ENCODE results near the gene TMX4.

Gene TMX4

DNA sequence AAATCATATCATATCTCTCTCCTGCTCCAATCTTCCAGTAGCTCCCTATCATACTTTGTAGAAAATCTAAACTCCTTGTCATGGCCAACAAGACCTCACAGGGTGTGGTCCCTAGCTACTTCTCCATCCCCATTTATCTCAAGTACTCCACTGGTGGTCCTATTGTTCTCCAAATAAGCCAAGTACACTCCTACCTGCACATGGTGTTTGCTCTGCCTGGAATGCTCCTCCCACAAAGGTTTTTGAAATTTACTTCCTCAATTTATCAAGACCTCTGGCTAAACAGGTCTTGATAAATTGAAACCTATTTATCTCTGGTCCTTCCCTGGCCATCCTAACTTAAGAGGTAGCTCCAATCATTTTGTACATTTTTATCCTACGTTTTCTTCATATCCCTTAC lies 12.1 kb downstream of the TMX4 start:
- H3K9ac ChIP-seq (ENCODE audit: low read length): no peak overlapping the region
- H3K4me3 ChIP-seq (ENCODE audit: low read length): no peak overlapping the region
- no peaks in the 10 kb centered on the region for H3K9me3 ChIP-seq (ENCODE audit: control insufficient read depth, low read length)
- H3K36me3 ChIP-seq (ENCODE audit: control insufficient read depth, insufficient read depth, low read length): no peaks in the 10 kb centered on the region
- H3K27me3 ChIP-seq (ENCODE audit: control insufficient read depth, insufficient read depth, low read length): no peaks in the 10 kb centered on the region
- H3K4me1 ChIP-seq (ENCODE audit: control insufficient read depth, insufficient read depth, low read length): peaks cover 6% of the 10 kb centered on the region

DNA sequence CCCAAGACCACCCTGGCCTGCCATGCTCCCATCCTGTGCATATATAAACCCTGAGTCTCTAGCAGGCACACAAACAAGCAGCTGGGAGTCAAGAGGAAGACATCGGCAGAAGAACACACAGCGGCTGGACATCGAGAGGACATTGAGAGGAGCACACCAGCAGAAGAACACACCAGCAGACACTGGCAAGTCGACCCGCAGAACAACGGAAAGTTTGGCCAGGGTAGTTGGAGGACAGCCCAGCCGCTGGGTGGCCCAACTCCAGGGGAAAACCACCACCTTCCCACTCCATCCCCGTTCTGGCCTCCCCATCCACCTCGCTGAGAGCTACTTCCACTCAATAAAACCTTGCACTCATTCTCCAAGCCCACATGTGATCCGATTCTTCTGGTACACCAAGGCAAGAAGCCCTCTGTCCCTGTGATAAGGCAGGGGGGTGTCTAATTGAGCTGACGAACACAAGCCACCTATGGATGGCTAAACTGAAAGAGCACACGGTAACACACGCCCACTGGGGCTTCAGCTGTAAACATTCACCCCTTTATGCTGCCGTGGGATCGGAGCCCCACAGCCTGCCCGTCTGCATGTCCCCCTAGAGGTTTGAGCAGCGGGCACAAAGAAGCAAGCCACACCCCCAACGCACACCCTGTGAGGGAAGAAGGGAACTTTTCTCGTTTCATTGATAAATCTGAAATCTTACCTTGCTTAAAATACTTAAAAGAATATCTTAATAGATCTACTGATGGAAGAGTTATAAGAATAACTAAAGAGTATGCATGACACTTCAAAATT lies 13.8 kb downstream of the TMX4 start:
- Histone ChIP-seq H3K27me3 (ENCODE audit: control insufficient read depth, insufficient read depth, low read length) (no peaks in the 10 kb centered on the region), H3K36me3 (ENCODE audit: control insufficient read depth, insufficient read depth, low read length) (no peaks in the 10 kb centered on the region), H3K9ac (ENCODE audit: low read length) (no peak overlapping the region), H3K9me3 (ENCODE audit: control insufficient read depth, low read length) (no peaks in the 10 kb centered on the region), H3K4me3 (ENCODE audit: low read length) (no peak overlapping the region), H3K4me1 (ENCODE audit: control insufficient read depth, insufficient read depth, low read length) (peaks cover 6% of the 10 kb centered on the region)

DNA sequence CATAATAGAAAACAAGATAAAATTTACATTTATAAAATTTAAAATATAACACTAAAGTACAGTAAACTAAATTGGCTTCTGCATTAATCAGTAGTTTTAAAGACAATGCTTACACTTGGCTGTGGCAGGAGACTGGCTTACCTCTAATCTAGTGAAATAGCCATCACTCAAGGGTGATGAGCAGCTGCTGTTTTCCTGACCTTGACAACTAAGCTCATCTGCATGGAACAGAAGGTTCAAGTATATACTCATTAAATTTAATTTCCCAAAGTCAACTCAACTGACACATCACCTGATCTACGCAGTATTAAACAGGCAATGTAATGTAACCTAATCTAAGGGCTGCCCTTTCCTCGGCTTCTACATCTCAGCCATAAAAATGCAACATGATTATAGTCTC lies 14.5 kb downstream of the TMX4 start:
- H3K9me3 ChIP-seq (ENCODE audit: control insufficient read depth, low read length): no peaks in the 10 kb centered on the region
- H3K27me3 ChIP-seq (ENCODE audit: control insufficient read depth, insufficient read depth, low read length): no peaks in the 10 kb centered on the region
- peaks cover 6% of the 10 kb centered on the region for H3K4me1 ChIP-seq (ENCODE audit: control insufficient read depth, insufficient read depth, low read length)
- no peak overlapping the region for H3K4me3 ChIP-seq (ENCODE audit: low read length)
- H3K36me3 ChIP-seq (ENCODE audit: control insufficient read depth, insufficient read depth, low read length): peaks cover 3% of the 10 kb centered on the region
- H3K9ac ChIP-seq (ENCODE audit: low read length): no peak overlapping the region

DNA sequence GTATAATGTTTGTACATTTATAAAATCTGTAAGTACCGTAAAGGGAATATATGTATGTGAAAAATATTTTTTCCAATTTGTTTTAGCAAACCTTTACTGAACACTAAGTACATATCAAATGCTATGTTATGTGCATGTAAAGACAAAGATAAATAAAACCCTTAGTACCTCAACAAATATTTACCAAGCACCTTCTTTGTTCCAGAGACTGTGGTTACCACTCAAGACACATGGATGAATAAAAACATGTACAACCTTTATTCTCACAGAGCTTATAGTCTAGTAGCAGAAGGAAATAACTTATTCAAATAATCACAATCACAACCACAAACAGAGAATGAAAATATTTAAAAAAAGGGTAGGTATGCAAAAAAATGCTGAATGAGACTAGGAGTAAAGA lies 17.5 kb downstream of the TMX4 start:
- H3K4me3 ChIP-seq (ENCODE audit: low read length): no peak overlapping the region
- peaks cover 3% of the 10 kb centered on the region for H3K36me3 ChIP-seq (ENCODE audit: control insufficient read depth, insufficient read depth, low read length)
- H3K9ac ChIP-seq (ENCODE audit: low read length): no peak overlapping the region
- no peaks in the 10 kb centered on the region for H3K9me3 ChIP-seq (ENCODE audit: control insufficient read depth, low read length)
- H3K27me3 ChIP-seq (ENCODE audit: control insufficient read depth, insufficient read depth, low read length): no peaks in the 10 kb centered on the region
- H3K4me1 ChIP-seq (ENCODE audit: control insufficient read depth, insufficient read depth, low read length): no peaks in the 10 kb centered on the region

DNA sequence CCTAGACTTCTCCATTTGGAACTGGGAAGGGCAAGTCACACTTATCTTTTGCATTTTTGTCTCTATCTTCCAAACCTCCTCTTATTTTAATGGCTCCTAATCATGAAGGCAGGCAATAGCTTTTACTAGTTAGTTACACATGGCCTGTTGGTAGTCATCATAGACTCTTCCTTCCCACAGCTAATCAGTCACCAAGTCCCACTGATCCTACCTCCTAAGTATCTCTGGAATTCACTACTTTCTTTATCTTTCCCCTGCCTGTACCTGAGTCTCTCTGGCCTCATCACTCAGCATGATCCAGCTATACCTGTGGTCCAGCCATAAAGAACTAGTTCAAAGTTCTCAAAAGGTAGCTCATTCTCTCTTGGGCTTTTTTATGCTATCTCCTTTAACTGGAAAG lies 18.8 kb downstream of the TMX4 start:
- H3K4me3 ChIP-seq (ENCODE audit: low read length): no peak overlapping the region
- no peak overlapping the region for H3K9ac ChIP-seq (ENCODE audit: low read length)
- H3K27me3 ChIP-seq (ENCODE audit: control insufficient read depth, insufficient read depth, low read length): no peaks in the 10 kb centered on the region
- H3K36me3 ChIP-seq (ENCODE audit: control insufficient read depth, insufficient read depth, low read length): peaks cover 3% of the 10 kb centered on the region
- no peaks in the 10 kb centered on the region for H3K9me3 ChIP-seq (ENCODE audit: control insufficient read depth, low read length)
- H3K4me1 ChIP-seq (ENCODE audit: control insufficient read depth, insufficient read depth, low read length): no peaks in the 10 kb centered on the region

DNA sequence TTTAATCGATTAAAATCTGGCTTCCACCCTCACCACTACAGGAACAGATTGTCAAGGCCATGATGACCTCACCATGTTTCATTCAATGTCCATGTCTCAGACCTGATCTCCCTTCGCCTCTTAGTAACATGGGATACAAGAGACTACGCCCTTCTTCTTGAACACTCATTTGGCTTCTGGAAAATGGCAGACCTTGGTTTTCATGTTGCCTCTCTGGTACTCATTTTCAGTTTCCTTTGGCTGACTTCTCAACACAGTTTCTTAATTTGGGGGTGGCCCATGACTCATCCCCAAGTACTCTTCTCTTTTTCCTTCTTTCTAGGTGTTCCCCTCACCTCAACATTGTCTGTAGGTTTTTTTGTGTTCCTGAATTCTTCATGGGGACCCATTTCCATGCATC lies 22.7 kb downstream of the TMX4 start:
- peaks cover 3% of the 10 kb centered on the region for H3K36me3 ChIP-seq (ENCODE audit: control insufficient read depth, insufficient read depth, low read length)
- no peaks in the 10 kb centered on the region for H3K27me3 ChIP-seq (ENCODE audit: control insufficient read depth, insufficient read depth, low read length)
- H3K9ac ChIP-seq (ENCODE audit: low read length): no peak overlapping the region
- no peaks in the 10 kb centered on the region for H3K4me1 ChIP-seq (ENCODE audit: control insufficient read depth, insufficient read depth, low read length)
- H3K9me3 ChIP-seq (ENCODE audit: control insufficient read depth, low read length): no peaks in the 10 kb centered on the region
- no peak overlapping the region for H3K4me3 ChIP-seq (ENCODE audit: low read length)

DNA sequence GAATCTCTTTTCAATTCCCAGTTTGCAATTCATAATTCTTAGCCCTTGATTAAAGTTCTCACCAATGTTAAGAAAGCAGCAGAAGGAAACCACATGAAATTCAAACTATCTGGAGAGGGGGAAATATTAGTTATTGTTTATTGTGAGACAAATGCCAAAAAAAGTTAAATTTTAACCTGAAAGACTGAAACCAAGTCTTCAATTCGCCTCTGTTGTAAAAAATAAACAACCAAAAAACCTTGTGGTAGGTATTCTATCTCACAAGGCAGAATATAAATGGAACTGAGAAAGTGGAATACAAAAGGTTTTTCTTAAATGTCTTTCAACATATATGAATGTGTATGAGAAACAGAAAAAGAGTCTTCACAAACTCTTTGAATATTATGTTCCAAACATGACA lies 24.8 kb downstream of the TMX4 start:
- no peaks in the 10 kb centered on the region for H3K27me3 ChIP-seq (ENCODE audit: control insufficient read depth, insufficient read depth, low read length)
- H3K4me1 ChIP-seq (ENCODE audit: control insufficient read depth, insufficient read depth, low read length): no peaks in the 10 kb centered on the region
- H3K9me3 ChIP-seq (ENCODE audit: control insufficient read depth, low read length): no peaks in the 10 kb centered on the region
- no peaks in the 10 kb centered on the region for H3K36me3 ChIP-seq (ENCODE audit: control insufficient read depth, insufficient read depth, low read length)
- H3K9ac ChIP-seq (ENCODE audit: low read length): no peak overlapping the region
- no peak overlapping the region for H3K4me3 ChIP-seq (ENCODE audit: low read length)

DNA sequence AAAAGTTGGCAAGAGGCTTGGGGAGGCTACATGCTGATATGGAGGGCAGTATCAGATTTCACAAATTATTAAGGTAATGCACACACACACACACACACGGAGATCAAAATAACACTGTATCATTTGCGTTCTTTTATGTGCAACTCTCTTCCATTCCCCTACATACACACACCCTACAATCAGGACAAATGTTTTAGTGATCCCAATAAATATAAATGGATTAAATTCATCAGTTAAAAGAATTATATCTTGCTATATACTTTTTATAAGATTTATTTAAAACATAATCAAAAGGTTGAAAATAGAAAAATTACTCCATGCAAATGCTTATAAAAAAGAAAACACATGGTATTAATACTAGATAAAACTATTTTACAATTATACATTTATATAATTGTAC lies 25.9 kb downstream of the TMX4 start:
- Histone ChIP-seq H3K9ac (ENCODE audit: low read length) (no peak overlapping the region), H3K27me3 (ENCODE audit: control insufficient read depth, insufficient read depth, low read length) (no peaks in the 10 kb centered on the region), H3K4me1 (ENCODE audit: control insufficient read depth, insufficient read depth, low read length) (no peaks in the 10 kb centered on the region), H3K4me3 (ENCODE audit: low read length) (no peak overlapping the region), H3K36me3 (ENCODE audit: control insufficient read depth, insufficient read depth, low read length) (no peaks in the 10 kb centered on the region), H3K9me3 (ENCODE audit: control insufficient read depth, low read length) (no peaks in the 10 kb centered on the region)

DNA sequence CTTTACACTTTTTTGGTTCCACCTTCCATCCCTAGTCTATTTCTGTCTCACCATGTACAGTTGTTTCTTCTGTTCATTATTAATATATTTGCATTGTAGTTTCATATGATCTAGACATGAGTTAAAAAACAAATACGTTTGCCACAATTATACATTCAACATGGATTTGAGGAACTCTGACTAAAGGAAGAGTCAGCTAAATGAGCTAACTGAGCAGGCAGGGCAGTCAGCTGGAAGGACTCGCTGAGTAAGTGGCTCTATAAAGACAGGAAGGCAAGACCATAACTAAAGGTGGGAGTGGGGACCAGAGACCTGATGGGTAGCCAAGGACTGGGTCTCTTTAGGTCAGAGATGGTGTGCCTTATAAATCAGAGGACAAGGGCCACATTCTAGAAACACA lies 26.3 kb downstream of the TMX4 start:
- Histone ChIP-seq H3K4me1 (ENCODE audit: control insufficient read depth, insufficient read depth, low read length) (no peaks in the 10 kb centered on the region), H3K9ac (ENCODE audit: low read length) (no peak overlapping the region), H3K9me3 (ENCODE audit: control insufficient read depth, low read length) (no peaks in the 10 kb centered on the region), H3K27me3 (ENCODE audit: control insufficient read depth, insufficient read depth, low read length) (no peaks in the 10 kb centered on the region), H3K4me3 (ENCODE audit: low read length) (no peak overlapping the region), H3K36me3 (ENCODE audit: control insufficient read depth, insufficient read depth, low read length) (no peaks in the 10 kb centered on the region)

DNA sequence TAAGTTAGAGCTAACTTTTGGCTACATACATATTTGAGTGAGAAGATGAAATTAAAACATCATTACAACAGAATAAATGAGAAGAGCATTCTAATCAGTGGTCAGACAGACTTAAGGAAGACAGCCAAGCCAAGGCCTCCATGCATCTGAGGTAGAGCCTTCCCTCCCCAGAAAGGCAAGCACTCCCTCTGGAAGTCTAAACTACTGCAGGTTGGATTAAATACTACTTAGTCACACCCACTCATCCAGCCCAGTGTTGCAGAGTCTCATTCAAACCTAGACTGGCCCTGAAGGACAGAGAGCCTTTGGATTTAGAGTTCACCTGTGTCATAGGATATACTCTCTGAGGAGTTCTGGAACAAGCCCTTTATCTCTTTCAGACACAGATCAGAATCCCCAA lies 29.2 kb downstream of the TMX4 start:
- no peaks in the 10 kb centered on the region for H3K9me3 ChIP-seq (ENCODE audit: control insufficient read depth, low read length)
- H3K36me3 ChIP-seq (ENCODE audit: control insufficient read depth, insufficient read depth, low read length): no peaks in the 10 kb centered on the region
- no peaks in the 10 kb centered on the region for H3K27me3 ChIP-seq (ENCODE audit: control insufficient read depth, insufficient read depth, low read length)
- no peak overlapping the region for H3K9ac ChIP-seq (ENCODE audit: low read length)
- no peaks in the 10 kb centered on the region for H3K4me1 ChIP-seq (ENCODE audit: control insufficient read depth, insufficient read depth, low read length)
- no peak overlapping the region for H3K4me3 ChIP-seq (ENCODE audit: low read length)

DNA sequence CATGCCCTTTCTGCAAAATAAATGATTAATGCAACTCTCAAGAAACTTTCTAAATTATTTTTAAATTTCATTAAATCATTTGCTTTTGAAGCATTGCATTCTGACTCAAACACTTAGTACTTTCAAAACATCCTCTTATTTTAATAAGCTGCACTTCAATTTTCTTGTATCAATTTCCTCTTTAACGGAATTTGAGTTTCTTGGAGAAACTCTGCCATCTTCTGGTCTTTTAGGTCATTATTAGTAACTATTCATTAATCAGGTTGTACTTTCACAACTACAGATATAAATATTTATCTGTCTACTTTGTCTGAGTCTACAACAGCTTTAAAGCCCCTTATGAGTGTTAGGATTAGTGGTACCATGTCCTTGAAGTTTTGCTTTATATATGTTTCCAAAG lies 30.2 kb downstream of the TMX4 start:
- H3K27me3 ChIP-seq (ENCODE audit: control insufficient read depth, insufficient read depth, low read length): no peaks in the 10 kb centered on the region
- no peak overlapping the region for H3K4me3 ChIP-seq (ENCODE audit: low read length)
- no peaks in the 10 kb centered on the region for H3K4me1 ChIP-seq (ENCODE audit: control insufficient read depth, insufficient read depth, low read length)
- H3K9ac ChIP-seq (ENCODE audit: low read length): no peak overlapping the region
- H3K36me3 ChIP-seq (ENCODE audit: control insufficient read depth, insufficient read depth, low read length): no peaks in the 10 kb centered on the region
- no peaks in the 10 kb centered on the region for H3K9me3 ChIP-seq (ENCODE audit: control insufficient read depth, low read length)

DNA sequence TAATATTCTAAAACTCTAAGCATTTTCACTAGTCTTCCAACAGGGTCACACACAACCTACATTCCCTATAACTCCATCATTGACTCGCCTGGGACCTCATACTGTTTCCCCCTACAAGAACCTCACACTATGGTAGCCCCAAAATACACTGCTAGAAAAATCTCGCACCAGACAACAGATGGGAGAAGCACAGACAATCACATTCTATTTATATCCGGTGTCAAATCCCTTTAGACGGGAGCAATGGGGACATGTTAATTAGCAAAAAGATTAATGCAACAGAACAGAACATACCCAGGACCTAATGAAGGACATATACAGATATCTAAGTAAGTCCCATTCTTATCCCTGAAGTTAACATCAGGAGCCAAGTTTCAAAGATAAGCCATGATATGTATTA lies 33.6 kb downstream of the TMX4 start:
- H3K4me3 ChIP-seq (ENCODE audit: low read length): no peak overlapping the region
- H3K9me3 ChIP-seq (ENCODE audit: control insufficient read depth, low read length): no peaks in the 10 kb centered on the region
- H3K9ac ChIP-seq (ENCODE audit: low read length): no peak overlapping the region
- H3K4me1 ChIP-seq (ENCODE audit: control insufficient read depth, insufficient read depth, low read length): no peaks in the 10 kb centered on the region
- no peaks in the 10 kb centered on the region for H3K36me3 ChIP-seq (ENCODE audit: control insufficient read depth, insufficient read depth, low read length)
- H3K27me3 ChIP-seq (ENCODE audit: control insufficient read depth, insufficient read depth, low read length): no peaks in the 10 kb centered on the region

DNA sequence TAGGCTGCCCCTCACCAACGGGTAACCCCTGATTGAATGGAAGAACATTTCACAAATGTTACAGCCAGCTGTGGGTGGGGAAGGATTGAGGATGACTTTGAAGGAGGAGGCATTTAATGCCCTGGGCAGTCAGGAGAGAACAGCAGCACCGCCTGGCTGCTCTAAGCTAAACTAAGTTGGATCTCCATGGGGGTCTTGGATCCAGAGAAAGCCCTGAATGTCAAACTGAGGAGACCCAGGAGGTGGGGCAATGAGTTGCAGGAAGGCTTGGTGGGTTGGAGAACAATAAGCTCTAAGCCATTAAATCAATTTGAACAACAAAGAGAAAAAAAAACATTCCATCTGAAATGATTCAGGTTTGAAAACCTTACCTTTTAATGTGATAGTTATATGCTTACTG lies 35.4 kb downstream of the TMX4 start:
- H3K27me3 ChIP-seq (ENCODE audit: control insufficient read depth, insufficient read depth, low read length): no peaks in the 10 kb centered on the region
- no peak overlapping the region for H3K4me3 ChIP-seq (ENCODE audit: low read length)
- H3K4me1 ChIP-seq (ENCODE audit: control insufficient read depth, insufficient read depth, low read length): no peaks in the 10 kb centered on the region
- no peaks in the 10 kb centered on the region for H3K9me3 ChIP-seq (ENCODE audit: control insufficient read depth, low read length)
- no peak overlapping the region for H3K9ac ChIP-seq (ENCODE audit: low read length)
- no peaks in the 10 kb centered on the region for H3K36me3 ChIP-seq (ENCODE audit: control insufficient read depth, insufficient read depth, low read length)

Measured in mucosa of stomach (tissue), 1 donor.